Fibroblast of lung (primary cell): ENCODE results near the gene ANKFN1. TPM values are rescaled to one million over a fixed set of nuclear protein-coding genes. Genes with fewer than 3 reads are reported as not detected.

Source experiments
- DNase-seq, 2 donors: peaks; one replicate each; pipeline versions ENCODE4 v3.0.0 to v3.0.0-alpha.2; 2010; ENCODE audit warnings: low read depth in 2 of 2
- H2AFZ ChIP-seq: 2 replicates; pipeline ENCODE4 v1.5.1; 2012; ENCODE audit warnings: low read length, control low read depth, inconsistent platforms
- H3K27ac ChIP-seq: 2 replicates; pipeline ENCODE4 v1.5.1; 2011; ENCODE audit warnings: low read length, control low read depth; ENCODE audit not compliant: insufficient read depth
- H3K27me3 ChIP-seq: 2 replicates; pipeline ENCODE4 v1.5.1; 2011; ENCODE audit warnings: mild to moderate bottlenecking, low read length; ENCODE audit not compliant: control insufficient read depth, insufficient read depth
- H3K36me3 ChIP-seq: 2 replicates; pipeline ENCODE4 v1.5.1; 2011; ENCODE audit warnings: low read length; ENCODE audit not compliant: control insufficient read depth, insufficient read depth
- H3K4me1 ChIP-seq: 2 replicates; pipeline ENCODE4 v1.5.1; 2011; ENCODE audit warnings: low read length; ENCODE audit not compliant: control insufficient read depth, insufficient read depth; ENCODE audit errors: extremely low read depth
- H3K4me2 ChIP-seq: 2 replicates; pipeline ENCODE4 v1.5.1; 2011; ENCODE audit warnings: low read length, control low read depth; ENCODE audit not compliant: insufficient read depth; ENCODE audit errors: extremely low read depth
- H3K4me3 ChIP-seq, 4 experiments: fragments of 200-600 bp in 1 of 4; sonication (generic) in 1 of 4; replicated peaks in 1 of 4; 2 replicates each; pipeline ENCODE4 v1.5.1; 2011 to 2016; ENCODE audit warnings: low read length in 4 of 4, low read depth in 3 of 4, mild to moderate bottlenecking in 3 of 4, control low read depth in 2 of 4, inconsistent platforms in 1 of 4, mixed read lengths in 1 of 4; ENCODE audit not compliant: insufficient read depth in 1 of 4; ENCODE audit errors: control extremely low read depth in 1 of 4
- H3K79me2 ChIP-seq: 2 replicates; pipeline ENCODE4 v1.5.1; 2012; ENCODE audit warnings: mild to moderate bottlenecking, low read length, inconsistent platforms; ENCODE audit not compliant: control insufficient read depth, insufficient read depth
- H3K9ac ChIP-seq: 2 replicates; pipeline ENCODE4 v1.5.1; 2011; ENCODE audit warnings: mild to moderate bottlenecking, low read length, control low read depth; ENCODE audit not compliant: insufficient read depth
- H3K9me3 ChIP-seq: 2 replicates; pipeline ENCODE4 v1.5.1; 2012; ENCODE audit warnings: low read depth, low read length; ENCODE audit not compliant: control insufficient read depth, insufficient read depth
- H4K20me1 ChIP-seq: 2 replicates; pipeline ENCODE4 v1.5.1; 2011; ENCODE audit warnings: low read length; ENCODE audit not compliant: control insufficient read depth, insufficient read depth; ENCODE audit errors: extremely low read depth
- CTCF ChIP-seq, 2 donors: IDR thresholded peaks in 1 of 2; conservative IDR thresholded peaks in 1 of 2; 1 replicate in 1 of 2; 2 replicates in 1 of 2; pipeline ENCODE4 v1.5.1; 2011 to 2012; ENCODE audit warnings: low read length in 2 of 2, control low read depth in 1 of 2, inconsistent platforms in 1 of 2, low read depth in 1 of 2, mild to moderate bottlenecking in 1 of 2
- EZH2 ChIP-seq: IDR thresholded peaks from 2 replicates; pipeline ENCODE4 v1.5.1; 2012; ENCODE audit warnings: low read length, control low read depth, mild to moderate bottlenecking; ENCODE audit errors: missing control alignments
- polyA plus RNA-seq, 2 donors: library from polyadenylated mRNA; depleted of rRNA in 1 of 2; stranded (reverse) in 1 of 2; unstranded in 1 of 2; fragments of >200 nt; gene quantifications; 2 replicates each; pipeline ENCODE4 v1.2.1, GENCODE V29; 2011 to 2012; ENCODE audit warnings: missing spikeins in 1 of 2
- total RNA-seq: library from RNA; depleted of rRNA; stranded (reverse); fragments of >200 nt; gene quantifications from 2 replicates; pipeline ENCODE4 v1.2.1, GENCODE V29; 2014

Gene ANKFN1
- total and polyA plus RNA-seq, 2 donors (not counting 1 experiment from before 2014, with no cell fraction given) = 0.19 TPM; not detected in 1

- Histone ChIP-seq H3K4me1 (no peaks in the 10 kb centered on the region), H3K4me2 (no peak overlapping the region), H3K9me3 (no peaks in the 10 kb centered on the region), H3K79me2 (no peaks in the 10 kb centered on the region), H3K9ac (no peak overlapping the region), H3K27me3 (no peaks in the 10 kb centered on the region), H3K36me3 (no peaks in the 10 kb centered on the region), H2AFZ (no peak overlapping the region), H3K27ac (no peak overlapping the region), H3K4me3 (no peak overlapping the region), H4K20me1 (no peaks in the 10 kb centered on the region)
- no peak for DNase-seq
- TF ChIP-seq CTCF (conservative IDR thresholded peaks at IDR 0.05 in 1 of 2, IDR thresholded peaks at IDR 0.05 in 1 of 2; ENCODE audit: low read depth in 1 of 2, low read length in 2 of 2) = peak in 1 of 2 donors; percentile 3
- no peak for TF ChIP-seq EZH2
Observed at GRCh38 chr17:56231693-56232092, 78.4 kb downstream of the ANKFN1 start.

- H3K79me2 ChIP-seq = no peaks in the 10 kb centered on the region
- H3K36me3 ChIP-seq = no peaks in the 10 kb centered on the region
- H3K9me3 ChIP-seq = no peaks in the 10 kb centered on the region
- H3K4me2 ChIP-seq = no peak overlapping the region
- no peak overlapping the region for H3K9ac ChIP-seq
- H2AFZ ChIP-seq = no peak overlapping the region
- H3K4me3 ChIP-seq = no peak overlapping the region
- DNase-seq = no peak
- no peak overlapping the region for H3K27ac ChIP-seq
- no peaks in the 10 kb centered on the region for H4K20me1 ChIP-seq
- no peaks in the 10 kb centered on the region for H3K4me1 ChIP-seq
- TF ChIP-seq CTCF (conservative IDR thresholded peaks at IDR 0.05 in 1 of 2, IDR thresholded peaks at IDR 0.05 in 1 of 2; ENCODE audit: low read depth in 1 of 2, low read length in 2 of 2) (no peak), EZH2 (no peak)
- H3K27me3 ChIP-seq = no peaks in the 10 kb centered on the region
Observed at GRCh38 chr17:56244268-56244890, 91.1 kb downstream of the ANKFN1 start.

GRCh38 chr17:56247816-56248215 is 94.5 kb downstream of the ANKFN1 start:
- TF ChIP-seq CTCF (conservative IDR thresholded peaks at IDR 0.05 in 1 of 2, IDR thresholded peaks at IDR 0.05 in 1 of 2; ENCODE audit: low read depth in 1 of 2, low read length in 2 of 2) (no peak), EZH2 (no peak)
- Histone ChIP-seq H3K4me1 (no peaks in the 10 kb centered on the region), H3K79me2 (no peaks in the 10 kb centered on the region), H3K4me3 (no peak overlapping the region), H3K9ac (no peak overlapping the region), H3K27me3 (no peaks in the 10 kb centered on the region), H2AFZ (no peak overlapping the region), H3K9me3 (no peaks in the 10 kb centered on the region), H4K20me1 (no peaks in the 10 kb centered on the region), H3K27ac (no peak overlapping the region), H3K36me3 (no peaks in the 10 kb centered on the region), H3K4me2 (no peak overlapping the region)
- no peak for DNase-seq
